A673 (cell line): ENCODE results near the gene ST6GALNAC4. TPM values are rescaled to one million over a fixed set of nuclear protein-coding genes. Genes with fewer than 3 reads are reported as not detected.

Source experiments
- BruUV-seq: library from RNA; stranded (reverse); fragments of 400-500 nt; replicated peaks from 2 replicates; lab custom pipeline; 2021; lab: Mats Ljungman, UMichigan
- CTCF ChIA-PET: fragments of 300-600 bp; sonication (Branson Sonifier 250); formaldehyde crosslinking; loops from one replicate; lab custom pipeline; 2022; ENCODE audit warnings: antibody characterized with exemption; lab: Charles Lee
- POLR2A ChIA-PET: fragments of 300-600 bp; sonication (Branson Sonifier 250); formaldehyde crosslinking; loops from one replicate; lab custom pipeline; 2022; ENCODE audit warnings: antibody characterized with exemption; ENCODE audit not compliant: low non-redundant PET; lab: Charles Lee
- DNase-seq: peaks from one replicate; pipeline ENCODE4 v3.0.0-alpha.2; 2015; ENCODE audit warnings: low spot score
- H3K27ac ChIP-seq: fragments of 200-600 bp; sonication (generic); 2 replicates; pipeline ENCODE4 v1.5.1; 2016; ENCODE audit warnings: mixed run types, low read depth, mild to moderate bottlenecking, mixed read lengths, antibody characterized with exemption, low read length; ENCODE audit not compliant: poor library complexity, severe bottlenecking
- H3K27me3 ChIP-seq: fragments of 200-600 bp; sonication (generic); replicated peaks from 2 replicates; pipeline ENCODE4 v1.6.1; 2017; ENCODE audit warnings: mixed run types, low read depth, mild to moderate bottlenecking, mixed read lengths, antibody characterized with exemption, low read length; ENCODE audit not compliant: insufficient read depth, poor library complexity
- H3K36me3 ChIP-seq: fragments of 200-600 bp; sonication (generic); 2 replicates; pipeline ENCODE4 v1.6.1; 2016; ENCODE audit warnings: mixed run types, mild to moderate bottlenecking, mixed read lengths, antibody characterized with exemption, low read length; ENCODE audit not compliant: insufficient read depth, poor library complexity, severe bottlenecking
- H3K4me1 ChIP-seq: fragments of 200-600 bp; sonication (generic); 2 replicates; pipeline ENCODE4 v1.6.1; 2017; ENCODE audit warnings: mixed run types, mild to moderate bottlenecking, mixed read lengths, antibody characterized with exemption, low read length; ENCODE audit not compliant: insufficient read depth, poor library complexity, severe bottlenecking
- H3K4me3 ChIP-seq: fragments of 200-600 bp; sonication (generic); 2 replicates; pipeline ENCODE4 v1.5.1; 2016; ENCODE audit warnings: low read depth, mixed run types, mild to moderate bottlenecking, mixed read lengths, low read length; ENCODE audit not compliant: poor library complexity, severe bottlenecking
- H3K9me3 ChIP-seq: fragments of 200-600 bp; sonication (generic); 2 replicates; pipeline ENCODE4 v1.6.1; 2016; ENCODE audit warnings: mixed run types, low read depth, mild to moderate bottlenecking, mixed read lengths, antibody characterized with exemption, low read length; ENCODE audit not compliant: poor library complexity, severe bottlenecking
- CTCF ChIP-seq: fragments of 300-800, 200-600 bp; sonication (generic); conservative IDR thresholded peaks from 2 replicates; pipeline ENCODE4 v1.5.1; 2017; ENCODE audit warnings: low read depth, mild to moderate bottlenecking, antibody characterized with exemption, low read length, moderate library complexity, mixed read lengths
- EZH2 ChIP-seq: fragments of 200-600 bp; sonication (generic); IDR thresholded peaks from 2 replicates; pipeline ENCODE4 v1.6.1; 2017; ENCODE audit warnings: borderline replicate concordance, low read depth, mild to moderate bottlenecking, mixed read lengths, antibody characterized with exemption, low read length; ENCODE audit not compliant: poor library complexity, severe bottlenecking
- intact Hi-C: fragments of 100-400 bp; cut with micrococcal nuclease; formaldehyde crosslinking; loops from one replicate; pipeline ENCODE4 v1.10.0; 2022; ENCODE audit not compliant: unreplicated experiment
- total RNA-seq: library from RNA; stranded (reverse); gene quantifications from 2 replicates; pipeline ENCODE4 v1.2.3, GENCODE V29; 2021

ST6GALNAC4 gene
- total RNA-seq, 1 experiment from 2014 or later, result 11.8 TPM

DNA sequence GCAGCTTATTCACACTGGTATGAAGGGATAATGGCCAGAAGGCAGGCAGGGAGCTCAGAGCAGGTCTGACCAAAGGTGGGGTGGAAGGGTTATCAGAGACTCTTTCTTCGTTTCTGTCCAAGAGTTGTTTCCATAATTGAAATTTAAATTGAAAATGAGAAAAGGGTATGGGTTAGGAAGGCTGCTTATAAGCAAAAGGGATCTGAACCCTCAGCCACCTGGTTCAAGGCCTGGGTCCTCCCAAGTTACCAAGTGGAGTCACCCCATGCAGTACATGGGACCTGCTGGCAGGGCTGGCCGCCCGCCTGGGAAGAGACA is 46.2 kb upstream of the ST6GALNAC4 start:
- H3K27ac ChIP-seq, result peak overlapping the region; percentile 96
- DNase-seq, result no peak
- POLR2A ChIA-PET, result interaction anchor here (0.7 kb wide), 1 partner anchor 80 kb away, joined by 6 read pairs; no protein-coding TSS in a partner anchor
- H3K36me3 ChIP-seq, result no peaks in the 10 kb centered on the region
- TF ChIP-seq EZH2 (no peak), CTCF (no peak)
- H3K4me3 ChIP-seq, result no peak overlapping the region
- no TSS peak for BruUV-seq
- CTCF ChIA-PET, result interaction anchor here (1.1 kb wide), 1 partner anchor 21 kb away, joined by 3 read pairs; no protein-coding TSS in a partner anchor
- no peaks in the 10 kb centered on the region for H3K9me3 ChIP-seq
- peaks cover 79% of the 10 kb centered on the region for H3K4me1 ChIP-seq
- no peaks in the 10 kb centered on the region for H3K27me3 ChIP-seq
- intact Hi-C loops, result no loop called here

DNA sequence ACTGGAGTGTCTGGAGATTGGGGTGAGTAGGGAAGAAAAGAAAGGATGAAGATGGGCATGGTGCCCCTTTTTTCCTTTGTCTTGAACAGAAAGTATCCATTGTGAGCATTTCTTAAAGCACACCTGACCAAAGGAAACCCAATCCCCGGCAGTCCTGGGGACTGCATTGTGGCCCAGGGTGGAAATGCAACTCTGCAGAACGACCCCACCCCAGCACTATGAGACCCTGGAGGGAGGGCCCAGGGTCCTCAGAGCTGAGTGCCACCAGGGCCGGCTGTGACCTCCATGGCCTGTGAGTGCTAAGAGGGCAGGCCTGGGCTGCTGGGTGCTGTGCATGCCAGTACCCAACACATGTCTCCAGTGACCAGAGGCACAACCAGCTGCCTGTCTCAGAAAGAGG is 45.4 kb upstream of the ST6GALNAC4 start:
- TF ChIP-seq CTCF, result no peak
- no peak for TF ChIP-seq EZH2
- DNase-seq, result no peak
- POLR2A ChIA-PET, result no interaction called here
- Histone ChIP-seq H3K4me3 (no peak overlapping the region), H3K36me3 (no peaks in the 10 kb centered on the region), H3K4me1 (peaks cover 72% of the 10 kb centered on the region), H3K27me3 (no peaks in the 10 kb centered on the region), H3K27ac (peak overlapping the region; percentile 96), H3K9me3 (no peaks in the 10 kb centered on the region)
- intact Hi-C loops, result no loop called here
- BruUV-seq, result no TSS peak
- CTCF ChIA-PET, result no interaction called here

DNA sequence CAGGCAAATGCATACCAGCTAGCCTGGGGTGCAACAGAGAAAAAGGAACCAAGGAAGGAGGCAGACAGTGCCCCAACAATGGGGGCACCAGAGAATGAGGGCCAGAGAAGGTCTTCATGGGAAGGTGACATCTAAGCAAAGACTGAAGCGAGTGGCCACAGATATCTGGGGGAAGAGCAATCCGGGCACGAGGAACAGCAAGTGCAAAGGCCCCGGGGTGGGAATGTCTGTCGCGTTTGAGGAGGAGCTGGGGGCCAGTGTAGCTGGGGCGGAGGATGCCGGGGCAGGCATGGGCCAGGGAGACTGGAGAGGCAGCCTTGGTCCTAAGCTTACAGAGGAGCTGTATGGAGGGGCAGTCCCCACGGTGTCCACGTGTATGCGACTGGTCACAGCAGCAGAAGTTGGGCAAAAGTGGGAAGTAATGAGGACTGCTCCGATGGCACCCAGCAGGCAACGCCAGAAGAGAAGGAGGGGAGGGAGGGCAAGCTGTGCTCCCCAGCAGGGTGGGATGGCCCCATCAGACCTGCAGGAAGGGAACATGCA is 44.8 kb upstream of the ST6GALNAC4 start:
- no peak for TF ChIP-seq EZH2
- H3K36me3 ChIP-seq, result no peaks in the 10 kb centered on the region
- intact Hi-C loops, result no loop called here
- ChIA-PET POLR2A (no interaction called here), CTCF (no interaction called here)
- H3K4me1 ChIP-seq, result peaks cover 66% of the 10 kb centered on the region
- H3K4me3 ChIP-seq, result no peak overlapping the region
- BruUV-seq, result no TSS peak
- no peaks in the 10 kb centered on the region for H3K9me3 ChIP-seq
- DNase-seq, result no peak
- no peaks in the 10 kb centered on the region for H3K27me3 ChIP-seq
- H3K27ac ChIP-seq, result peak overlapping the region; percentile 96

GRCh38 chr9:127961155-127961490 is 44.3 kb upstream of the ST6GALNAC4 start:
- peak overlapping the region; percentile 96 for H3K27ac ChIP-seq
- ChIA-PET POLR2A (no interaction called here), CTCF (no interaction called here)
- intact Hi-C loops, result no loop called here
- no TSS peak for BruUV-seq
- peaks cover 61% of the 10 kb centered on the region for H3K4me1 ChIP-seq
- TF ChIP-seq CTCF (no peak), EZH2 (no peak)
- no peaks in the 10 kb centered on the region for H3K36me3 ChIP-seq
- DNase-seq, result no peak
- H3K27me3 ChIP-seq, result no peaks in the 10 kb centered on the region
- no peaks in the 10 kb centered on the region for H3K9me3 ChIP-seq
- no peak overlapping the region for H3K4me3 ChIP-seq
